Lower leg skin (tissue), 4 donors: ENCODE results near the gene TBATA. TPM values are rescaled to one million over a fixed set of nuclear protein-coding genes. Genes with fewer than 3 reads are reported as not detected.

ENCODE experiments used
- DNase-seq, 2 donors: peaks; one replicate each; pipeline ENCODE4 v3.0.0-alpha.2; 2019; ENCODE audit warnings: low spot score in 2 of 2
- H3K4me3 ChIP-seq: fragments of 200-600 bp; sonication (generic); 2 replicates; pipeline ENCODE4 v1.5.1; 2017; ENCODE audit warnings: mild to moderate bottlenecking, low read depth; ENCODE audit not compliant: poor library complexity, severe bottlenecking
- CTCF ChIP-seq, 3 donors: fragments of 450-650 bp; IDR thresholded peaks; one replicate each; pipeline ENCODE4 v1.5.1; 2016; ENCODE audit warnings: antibody characterized with exemption in 3 of 3, mild to moderate bottlenecking in 3 of 3, moderate library complexity in 2 of 3
- POLR2A ChIP-seq, 2 donors: fragments of 450-650 bp; IDR thresholded peaks; one replicate each; pipeline ENCODE4 v1.6.1; 2016 to 2017; ENCODE audit warnings: antibody characterized with exemption in 2 of 2, mild to moderate bottlenecking in 1 of 2, moderate library complexity in 1 of 2
- WGBS, 2 donors: methylation state at CpG; one replicate each; pipeline ENCODE4 v1.1.5; 2018; 5-methylcytosine and 5-hydroxymethylcytosine counted together
- intact Hi-C: fragments of 100-400 bp; cut with DNase I; formaldehyde crosslinking; loops from one replicate; pipeline ENCODE4 v1.15.0; 2023; ENCODE audit warnings: low total_unique reads
- total RNA-seq, 4 donors: library from RNA; depleted of rRNA; stranded (reverse); fragments of >200 nt; gene quantifications; one replicate each; pipeline ENCODE4 v1.1.0, GENCODE V29; 2016

Gene TBATA
- total RNA-seq, 4 donors from 2014 or later = not detected

- 77 to 78% methylated on average over 4 of the region's 4 CpGs for WGBS, 2 donors
- no peak for TF ChIP-seq POLR2A (IDR thresholded peaks at IDR 0.05)
- no peak for TF ChIP-seq CTCF (IDR thresholded peaks at IDR 0.05)
- no peak overlapping the region for H3K4me3 ChIP-seq
- DNase-seq = no peak
- intact Hi-C loops = loop anchor here (10.0 kb wide), 1 partner anchor 72 kb away; the partner anchor contains the start of gene PCBD1
These were observed 27.6 kb upstream of the TBATA start for GRCh38 chr10:70812814-70813213.

GRCh38 chr10:70811881-70812280 lies 26.7 kb upstream of the TBATA start:
- 73 to 78% methylated on average over 3 of the region's 3 CpGs for WGBS, 2 donors
- no peak overlapping the region for H3K4me3 ChIP-seq
- TF ChIP-seq CTCF (IDR thresholded peaks at IDR 0.05) (no peak), POLR2A (IDR thresholded peaks at IDR 0.05) (no peak)
- intact Hi-C loops = loop anchor here (10.0 kb wide), 1 partner anchor 73 kb away; the partner anchor contains the start of gene PCBD1
- no peak for DNase-seq

GRCh38 chr10:70810967-70811366 lies 25.8 kb upstream of the TBATA start:
- TF ChIP-seq CTCF (IDR thresholded peaks at IDR 0.05) = no peak
- no peak for TF ChIP-seq POLR2A (IDR thresholded peaks at IDR 0.05)
- DNase-seq = no peak
- H3K4me3 ChIP-seq = no peak overlapping the region
- intact Hi-C loops = loop anchor here (10.0 kb wide), 1 partner anchor 74 kb away; the partner anchor contains the start of gene PCBD1
- 0 to 38% methylated on average over 1 of the region's 1 CpG for WGBS, 2 donors

- WGBS, 2 donors = 93 to 95% methylated on average over 2 of the region's 2 CpGs
- TF ChIP-seq CTCF (IDR thresholded peaks at IDR 0.05) (no peak), POLR2A (IDR thresholded peaks at IDR 0.05) (no peak)
- no peak overlapping the region for H3K4me3 ChIP-seq
- intact Hi-C loops = loop anchor here (10.0 kb wide), 1 partner anchor 75 kb away; the partner anchor contains the start of gene PCBD1
- no peak for DNase-seq
These were observed 24.5 kb upstream of the TBATA start for GRCh38 chr10:70809726-70810125.

GRCh38 chr10:70809011-70809611 lies 23.9 kb upstream of the TBATA start:
- TF ChIP-seq CTCF (IDR thresholded peaks at IDR 0.05) (no peak), POLR2A (IDR thresholded peaks at IDR 0.05) (no peak)

GRCh38 chr10:70807556-70807955 lies 22.4 kb upstream of the TBATA start:
- H3K4me3 ChIP-seq = no peak overlapping the region
- TF ChIP-seq CTCF (IDR thresholded peaks at IDR 0.05) (no peak), POLR2A (IDR thresholded peaks at IDR 0.05) (no peak)
- intact Hi-C loops = no loop called here
- no peak for DNase-seq
- WGBS, 2 donors = 83 to 84% methylated on average over 3 of the region's 3 CpGs

More at GRCh38 chr10:70809011-70809611, 23.9 kb upstream of the TBATA start:
- 81 to 84% methylated on average over 6 of the region's 6 CpGs for WGBS, 2 donors
- intact Hi-C loops = no loop called here
- no peak for DNase-seq
- H3K4me3 ChIP-seq = no peak overlapping the region
